AML-193 (cell line): ENCODE measurements around the gene WASHC2A.
"Not testable (repeated sequence)": the region's sequence is repeated elsewhere in the genome, so short reads cannot be mapped to it uniquely, and the experiment has no call there.

Source experiments
- DNase-seq, 2 experiments: peaks; one replicate each; lab custom pipeline; 2025; lab: John Stamatoyannopoulos, UW

The WASHC2A gene

GRCh38 chr10:50157868-50158267, 90.1 kb downstream of the WASHC2A start:
- not testable (repeated sequence) for DNase-seq

GRCh38 chr10:50159856-50160255, 92.1 kb downstream of the WASHC2A start:
- DNase-seq = not testable (repeated sequence)

- not testable (repeated sequence) for DNase-seq
Observed at GRCh38 chr10:50165038-50165437, 97.3 kb downstream of the WASHC2A start.

- DNase-seq = not testable (repeated sequence)
Observed at GRCh38 chr10:50167833-50168232, 100.1 kb downstream of the WASHC2A start.

GRCh38 chr10:50169506-50169905, 101.8 kb downstream of the WASHC2A start:
- DNase-seq = not testable (repeated sequence)

- not testable (repeated sequence) for DNase-seq
Observed at GRCh38 chr10:50174788-50175525, 107.2 kb downstream of the WASHC2A start.
